SH-SY5Y (cell line): Measurements from ENCODE around the gene SUGP2.

Source experiments
- GATA2 ChIP-seq: IDR thresholded peaks from 2 replicates; pipeline ENCODE4 v1.6.1; 2011; ENCODE audit warnings: mild to moderate bottlenecking, low read depth, low read length
- GATA3 ChIP-seq: IDR thresholded peaks from 2 replicates; pipeline ENCODE4 v1.6.1; 2011; ENCODE audit warnings: low read depth, mild to moderate bottlenecking, low read length, moderate library complexity

DNA sequence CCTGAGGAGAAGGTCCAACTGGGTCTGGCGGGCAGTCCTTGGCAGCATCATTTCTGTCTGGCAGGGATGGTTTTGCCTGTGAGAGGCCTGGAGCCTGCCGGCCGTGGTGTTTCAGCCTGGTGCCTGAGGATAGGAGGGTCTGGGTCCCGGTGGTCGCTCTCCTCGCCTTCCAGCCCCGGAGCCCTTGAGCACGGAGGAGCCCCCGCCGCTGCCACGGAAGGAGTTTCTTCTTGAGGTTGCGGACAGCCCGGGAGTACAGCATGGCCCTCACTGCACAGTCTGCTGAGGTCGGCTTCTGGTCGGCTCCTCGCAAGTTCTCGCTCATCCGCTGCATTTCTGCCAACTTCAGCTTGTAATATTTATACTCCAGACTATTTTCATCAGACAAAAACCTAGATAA is 23.4 kb downstream of the SUGP2 start:
- no peak for TF ChIP-seq GATA3
- no peak for TF ChIP-seq GATA2
